Transverse colon (tissue), 4 donors: ENCODE results near the gene KDM5A. TPM values are rescaled to one million over a fixed set of nuclear protein-coding genes. Genes with fewer than 3 reads are reported as not detected.
"Not testable (repeated sequence)": the region's sequence is repeated elsewhere in the genome, so short reads cannot be mapped to it uniquely, and the experiment has no call there.

Source experiments
- DNase-seq: peaks from one replicate; pipeline ENCODE4 v3.0.0-alpha.2; 2019
- H3K27ac ChIP-seq, 4 donors: fragments of 200-600 bp; sonication (generic); 2 replicates each; pipeline ENCODE4 v1.5.1; 2016 to 2018; ENCODE audit warnings: inconsistent platforms in 4 of 4
- H3K27me3 ChIP-seq: fragments of 200-600 bp; sonication (generic); 2 replicates; pipeline ENCODE4 v1.5.1; 2017; ENCODE audit warnings: inconsistent platforms
- H3K36me3 ChIP-seq, 4 donors: fragments of 200-600 bp; sonication (generic); 2 replicates each; pipeline ENCODE4 v1.5.1; 2017 to 2019; ENCODE audit warnings: inconsistent platforms in 4 of 4
- H3K4me1 ChIP-seq, 4 donors: fragments of 200-600 bp; sonication (generic); 2 replicates each; pipeline ENCODE4 v1.5.1; 2017 to 2020; ENCODE audit warnings: inconsistent platforms in 4 of 4
- H3K4me3 ChIP-seq, 4 donors: fragments of 200-600 bp; sonication (generic); 1 replicate in 1 of 4; 2 replicates in 3 of 4; pipeline versions ENCODE4 v1.5.1 to v1.6.1; 2017 to 2019; ENCODE audit warnings: inconsistent platforms in 4 of 4
- H3K9me3 ChIP-seq, 2 donors: fragments of 200-600 bp; sonication (generic); 2 replicates each; pipeline ENCODE4 v1.5.1; 2017 to 2019; ENCODE audit warnings: inconsistent platforms in 2 of 2
- EP300 ChIP-seq: sonication (generic); formaldehyde crosslinking; IDR thresholded peaks from one replicate; pipeline ENCODE4 v1.6.1; 2017; ENCODE audit warnings: antibody characterized with exemption, low read depth
- POLR2A ChIP-seq: fragments of 450-650 bp; IDR thresholded peaks from one replicate; pipeline ENCODE4 v1.6.1; 2016; ENCODE audit warnings: antibody characterized with exemption, mild to moderate bottlenecking, moderate library complexity
- POLR2AphosphoS5 ChIP-seq, 3 donors: sonication (generic); formaldehyde crosslinking; IDR thresholded peaks; one replicate each; pipeline ENCODE4 v1.6.1; 2016; ENCODE audit warnings: antibody characterized with exemption in 3 of 3
- WGBS, 2 donors: methylation state at CpG; one replicate each; pipeline ENCODE4 v1.1.5; 2018; ENCODE audit warnings: low coverage in 1 of 2; 5-methylcytosine and 5-hydroxymethylcytosine counted together
- in situ Hi-C, 4 donors: fragments of 200-750 bp; cut with MboI; loops; one replicate each; pipeline versions ENCODE4 v1.15.0 to v1.15.1; 2017; ENCODE audit warnings: low sequenced_read_pairs in 3 of 4, low pct_ligation_motif_present in 1 of 4, low pct_unique_long_range_greater_than_20kb in 1 of 4
- intact Hi-C: fragments of 100-400 bp; cut with DNase I; formaldehyde crosslinking; loops from one replicate; pipeline ENCODE4 v1.15.1; 2023; ENCODE audit warnings: low total_unique reads
- total RNA-seq, 4 donors: library from RNA; depleted of rRNA; stranded (reverse); fragments of >200 nt; gene quantifications; one replicate each; pipeline ENCODE4 v1.1.0, GENCODE V29; 2016
- TF ChIP-seq, protein P1 (sequence below), 5 experiments: fragments of 200-600 bp in 3 of 5; fragments of 450-650 bp in 2 of 5; sonication (generic) in 3 of 5; IDR thresholded peaks; 1 replicate in 2 of 5; 2 replicates in 3 of 5; pipeline ENCODE4 v1.5.1; 2016 to 2017; ENCODE audit warnings: antibody characterized with exemption in 5 of 5, inconsistent platforms in 3 of 5, mild to moderate bottlenecking in 2 of 5, moderate library complexity in 1 of 5

KDM5A gene
- total RNA-seq, 4 donors from 2014 or later: 20.2 to 64.7 (median 51.5) TPM

DNA sequence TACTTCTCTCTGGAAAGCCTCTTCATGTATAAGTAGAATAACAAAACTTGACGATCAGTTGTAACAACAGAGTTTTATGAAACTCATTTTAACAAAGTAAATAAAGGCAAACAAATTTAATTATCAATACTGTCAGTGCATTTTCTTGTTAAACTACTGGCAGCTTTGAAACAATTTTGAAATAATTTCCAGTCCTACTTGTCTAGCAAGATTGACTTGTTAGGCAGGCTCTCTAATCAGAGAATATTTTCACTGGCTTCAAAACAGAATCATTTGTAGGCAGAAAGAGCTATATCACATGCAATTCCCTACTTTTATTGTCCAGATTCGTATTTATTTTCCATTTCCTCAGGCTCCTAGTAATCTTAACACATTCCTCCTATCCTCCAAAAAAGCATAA is 80.6 kb downstream of the KDM5A start:
- peaks cover 0 to 81% (median 36%) of the 10 kb centered on the region in 4 donors for H3K36me3 ChIP-seq
- H3K4me1 ChIP-seq: peaks cover 0 to 3% (median 0%) of the 10 kb centered on the region in 4 donors
- intact Hi-C loops (no loop called here), in situ Hi-C loops (no loop called here)
- H3K27ac ChIP-seq: no peak overlapping the region
- TF ChIP-seq EP300: no peak
- TF ChIP-seq, protein P1, sequence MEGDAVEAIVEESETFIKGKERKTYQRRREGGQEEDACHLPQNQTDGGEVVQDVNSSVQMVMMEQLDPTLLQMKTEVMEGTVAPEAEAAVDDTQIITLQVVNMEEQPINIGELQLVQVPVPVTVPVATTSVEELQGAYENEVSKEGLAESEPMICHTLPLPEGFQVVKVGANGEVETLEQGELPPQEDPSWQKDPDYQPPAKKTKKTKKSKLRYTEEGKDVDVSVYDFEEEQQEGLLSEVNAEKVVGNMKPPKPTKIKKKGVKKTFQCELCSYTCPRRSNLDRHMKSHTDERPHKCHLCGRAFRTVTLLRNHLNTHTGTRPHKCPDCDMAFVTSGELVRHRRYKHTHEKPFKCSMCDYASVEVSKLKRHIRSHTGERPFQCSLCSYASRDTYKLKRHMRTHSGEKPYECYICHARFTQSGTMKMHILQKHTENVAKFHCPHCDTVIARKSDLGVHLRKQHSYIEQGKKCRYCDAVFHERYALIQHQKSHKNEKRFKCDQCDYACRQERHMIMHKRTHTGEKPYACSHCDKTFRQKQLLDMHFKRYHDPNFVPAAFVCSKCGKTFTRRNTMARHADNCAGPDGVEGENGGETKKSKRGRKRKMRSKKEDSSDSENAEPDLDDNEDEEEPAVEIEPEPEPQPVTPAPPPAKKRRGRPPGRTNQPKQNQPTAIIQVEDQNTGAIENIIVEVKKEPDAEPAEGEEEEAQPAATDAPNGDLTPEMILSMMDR (IDR thresholded peaks at IDR 0.05): no peak
- no peak for TF ChIP-seq POLR2AphosphoS5 (IDR thresholded peaks at IDR 0.05)
- no peak for TF ChIP-seq POLR2A
- no peak overlapping the region for H3K4me3 ChIP-seq
- H3K27me3 ChIP-seq: no peaks in the 10 kb centered on the region
- H3K9me3 ChIP-seq: no peaks in the 10 kb centered on the region
- no peak for DNase-seq
- WGBS, 2 donors: 58 to 62% methylated on average over 2 of the region's 2 CpGs

DNA sequence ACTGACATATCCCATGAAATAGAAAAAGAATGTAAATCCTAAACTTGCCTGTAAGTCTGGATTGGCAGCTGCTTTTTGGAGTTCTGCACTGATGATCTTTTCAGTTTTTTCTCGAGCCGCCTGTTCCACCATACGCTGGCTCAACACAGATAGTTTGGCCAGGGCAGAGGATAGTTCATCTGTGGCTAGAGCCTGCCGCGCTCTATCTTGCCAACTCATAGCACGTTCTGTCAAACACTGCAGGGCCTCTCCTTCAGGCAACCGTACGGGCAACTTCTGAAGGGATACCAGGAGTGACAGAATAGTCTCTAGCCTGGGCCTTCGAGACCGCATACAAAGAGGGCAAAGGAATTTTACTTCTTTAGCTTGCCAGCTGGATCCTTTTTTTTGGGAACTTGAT is 81.7 kb downstream of the KDM5A start:
- Histone ChIP-seq H3K4me3 (no peak overlapping the region), H3K4me1 (peaks cover 0 to 3% (median 0%) of the 10 kb centered on the region in 4 donors), H3K36me3 (peaks cover 0 to 79% (median 36%) of the 10 kb centered on the region in 4 donors), H3K27me3 (no peaks in the 10 kb centered on the region), H3K27ac (no peak overlapping the region), H3K9me3 (no peaks in the 10 kb centered on the region)
- DNase-seq: no peak
- no peak for TF ChIP-seq POLR2AphosphoS5 (IDR thresholded peaks at IDR 0.05)
- TF ChIP-seq, protein P1 (IDR thresholded peaks at IDR 0.05): no peak
- no peak for TF ChIP-seq POLR2A
- no peak for TF ChIP-seq EP300
- WGBS, 2 donors: 97 to 99% methylated on average over 7 to 10 of the region's 10 CpGs
- in situ Hi-C loops: no loop called here
- intact Hi-C loops: no loop called here

DNA sequence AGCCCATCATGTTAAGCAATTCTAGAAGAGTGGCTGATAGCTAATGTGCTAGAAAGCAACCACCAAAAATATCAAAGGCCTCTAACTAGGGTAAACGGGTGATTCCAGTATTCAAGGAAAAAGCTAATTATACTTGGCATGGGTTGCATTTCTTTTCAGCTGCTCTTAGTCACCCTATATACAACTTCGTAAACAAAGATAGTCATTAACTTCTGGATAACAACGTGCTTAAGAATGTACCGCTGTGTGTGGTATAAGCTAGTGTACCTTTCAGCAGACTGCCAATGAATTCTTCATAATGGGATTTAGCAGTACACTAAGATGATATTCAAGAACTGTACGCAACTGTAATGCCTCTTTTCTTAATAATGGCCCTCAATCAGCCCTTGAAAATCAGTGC is 84.3 kb downstream of the KDM5A start:
- Histone ChIP-seq H3K36me3 (peaks cover 0 to 58% (median 23%) of the 10 kb centered on the region in 4 donors), H3K27ac (no peak overlapping the region), H3K27me3 (no peaks in the 10 kb centered on the region), H3K4me1 (peaks cover 0 to 3% (median 0%) of the 10 kb centered on the region in 4 donors), H3K4me3 (no peak overlapping the region), H3K9me3 (no peaks in the 10 kb centered on the region)
- intact Hi-C loops (no loop called here), in situ Hi-C loops (no loop called here)
- TF ChIP-seq POLR2AphosphoS5 (IDR thresholded peaks at IDR 0.05): no peak
- TF ChIP-seq POLR2A: no peak
- TF ChIP-seq, protein P1 (IDR thresholded peaks at IDR 0.05): no peak
- no peak for TF ChIP-seq EP300
- DNase-seq: no peak
- 46 to 51% methylated on average over 5 of the region's 5 CpGs for WGBS, 2 donors

DNA sequence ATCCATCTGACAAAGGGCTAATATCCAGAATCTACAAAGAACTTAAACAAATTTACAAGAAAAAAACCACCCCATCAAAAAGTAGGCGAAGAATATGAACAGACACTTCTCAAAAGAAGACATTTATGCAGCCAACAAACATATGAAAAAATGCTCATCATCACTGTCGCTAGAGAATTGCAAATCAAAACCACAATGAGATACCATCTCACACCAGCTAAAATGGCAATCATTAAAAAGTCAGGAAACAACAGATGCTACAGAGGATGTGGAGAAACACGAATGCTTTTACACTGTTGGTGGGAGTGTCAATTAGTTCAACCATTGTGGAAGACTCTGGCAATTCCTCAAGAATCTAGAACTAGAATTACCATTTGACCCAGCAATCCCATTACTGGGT is 86.4 kb downstream of the KDM5A start:
- 76 to 94% methylated on average over 2 to 3 of the region's 3 CpGs for WGBS, 2 donors
- H3K27ac ChIP-seq, H3K27me3 ChIP-seq, DNase-seq, H3K9me3 ChIP-seq, H3K4me1 ChIP-seq, intact Hi-C loops, H3K4me3 ChIP-seq, in situ Hi-C loops: not testable (repeated sequence)
- H3K36me3 ChIP-seq: peaks cover 0 to 41% (median 18%) of the 10 kb centered on the region in 4 donors

DNA sequence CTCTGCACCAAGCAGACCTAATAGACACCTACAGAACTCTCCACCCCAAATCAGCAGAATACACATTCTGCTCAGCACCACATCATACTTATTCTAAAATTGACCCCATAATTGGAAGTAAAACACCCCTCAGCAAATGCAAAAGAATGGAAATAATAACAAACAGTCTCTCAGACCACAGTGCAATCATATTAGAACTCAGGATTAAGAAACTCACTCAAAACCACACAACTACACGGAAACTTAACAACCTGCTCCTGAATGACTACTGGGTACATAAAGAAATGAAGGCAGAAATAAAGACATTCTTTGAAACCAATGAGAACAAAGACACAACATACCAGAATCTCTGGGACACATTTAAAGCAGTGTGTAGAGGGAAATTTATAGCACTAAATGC is 89.0 kb downstream of the KDM5A start:
- H3K27ac ChIP-seq, H3K4me3 ChIP-seq, intact Hi-C loops, H3K4me1 ChIP-seq, H3K27me3 ChIP-seq, in situ Hi-C loops, DNase-seq, H3K9me3 ChIP-seq: not testable (repeated sequence)
- H3K36me3 ChIP-seq: peaks cover 0 to 44% (median 24%) of the 10 kb centered on the region in 4 donors
- 83 to 89% methylated on average over 1 of the region's 1 CpG for WGBS, 2 donors

DNA sequence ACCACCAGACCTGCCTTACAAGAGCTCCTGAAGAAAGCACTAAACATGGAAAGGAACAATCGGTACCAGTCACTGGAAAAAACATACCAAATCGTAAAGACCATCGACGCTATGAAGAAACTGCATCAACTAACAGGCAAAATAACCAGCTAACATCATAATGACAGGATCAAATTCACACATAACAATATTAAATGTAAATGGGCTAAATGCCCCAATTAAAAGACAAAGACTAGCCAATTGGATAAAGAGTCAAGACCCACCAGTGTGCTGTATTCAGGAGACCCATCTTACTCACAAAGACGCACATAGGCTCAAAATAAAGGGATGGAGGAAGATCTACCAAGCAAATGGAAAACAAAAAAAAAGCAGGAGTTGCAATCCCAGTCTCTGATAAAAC is 89.6 kb downstream of the KDM5A start:
- H3K4me3 ChIP-seq, H3K9me3 ChIP-seq, DNase-seq, H3K27ac ChIP-seq, in situ Hi-C loops, intact Hi-C loops, H3K4me1 ChIP-seq, H3K27me3 ChIP-seq: not testable (repeated sequence)
- H3K36me3 ChIP-seq: peaks cover 0 to 50% (median 27%) of the 10 kb centered on the region in 4 donors
- WGBS, 2 donors: 88 to 98% methylated on average over 4 to 5 of the region's 5 CpGs

DNA sequence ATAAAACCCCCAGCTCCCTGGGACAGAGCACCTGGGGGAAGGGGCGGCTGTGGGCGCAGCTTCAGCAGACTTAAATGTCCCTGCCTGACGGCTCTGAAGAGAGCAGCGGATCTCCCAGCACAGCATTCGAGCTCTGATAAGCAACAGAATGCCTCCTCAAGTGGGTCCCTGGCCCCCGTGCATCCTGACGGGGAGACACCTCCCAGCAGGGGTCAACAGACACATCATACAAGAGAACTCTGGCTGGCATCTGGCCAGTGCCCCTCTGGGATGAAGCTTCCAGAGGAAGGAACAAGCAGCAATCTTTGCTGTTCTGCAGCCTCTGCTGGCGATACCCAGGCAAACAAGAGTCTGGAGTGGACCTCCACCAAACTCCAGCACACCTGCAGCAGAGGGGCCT is 91.1 kb downstream of the KDM5A start:
- H3K27ac ChIP-seq, DNase-seq, H3K27me3 ChIP-seq, H3K4me3 ChIP-seq, in situ Hi-C loops, H3K9me3 ChIP-seq, H3K4me1 ChIP-seq, intact Hi-C loops: not testable (repeated sequence)
- H3K36me3 ChIP-seq: peaks cover 0 to 56% (median 26%) of the 10 kb centered on the region in 4 donors
- 91 to 100% methylated on average over 2 to 8 of the region's 8 CpGs for WGBS, 2 donors
